ENCODE results near the gene EFEMP2.

Gene EFEMP2

GRCh38 chr11:65866509-65867283, 5.9 kb downstream of the EFEMP2 start:
- no peak for ATAC-seq
- TF ChIP-seq TSHZ2 (CRISPR knock-in tag; IDR thresholded peaks at IDR 0.05) (no peak), ZFP30 (CRISPR knock-in tag; IDR thresholded peaks at IDR 0.05) (no peak), PATZ1 (CRISPR knock-in tag; IDR thresholded peaks at IDR 0.05; ENCODE audit: borderline replicate concordance) (no peak), ZFP3 (CRISPR knock-in tag; IDR thresholded peaks at IDR 0.05) (no peak), GLIS3 (CRISPR knock-in tag; IDR thresholded peaks at IDR 0.05) (no peak), POU6F1 (CRISPR knock-in tag; IDR thresholded peaks at IDR 0.05; ENCODE audit: borderline replicate concordance, low read depth) (no peak), CREB5 (CRISPR knock-in tag; IDR thresholded peaks at IDR 0.05; ENCODE audit: low read depth) (no peak), CSDC2 (CRISPR knock-in tag; IDR thresholded peaks at IDR 0.05) (no peak), ARNTL (CRISPR knock-in tag; IDR thresholded peaks at IDR 0.05; ENCODE audit: borderline replicate concordance, low read depth) (no peak), ZNF8 (CRISPR knock-in tag; IDR thresholded peaks at IDR 0.05) (no peak), ISL1 (CRISPR knock-in tag; IDR thresholded peaks at IDR 0.05) (no peak), OSR1 (CRISPR knock-in tag; IDR thresholded peaks at IDR 0.05) (no peak), ZNF565 (CRISPR knock-in tag; conservative IDR thresholded peaks at IDR 0.05; ENCODE audit: low read depth) (no peak), RARB (CRISPR knock-in tag; IDR thresholded peaks at IDR 0.05) (no peak), TCF4 (CRISPR knock-in tag; IDR thresholded peaks at IDR 0.05; ENCODE audit: borderline replicate concordance) (no peak), ZNF70 (CRISPR knock-in tag; IDR thresholded peaks at IDR 0.05) (no peak), PPARA (CRISPR knock-in tag; IDR thresholded peaks at IDR 0.05; ENCODE audit: borderline replicate concordance) (no peak), ZC3H10 (CRISPR knock-in tag; IDR thresholded peaks at IDR 0.05) (no peak), SNAI2 (CRISPR knock-in tag; IDR thresholded peaks at IDR 0.05) (no peak)

GRCh38 chr11:65865550-65866172, 6.9 kb downstream of the EFEMP2 start:
- no peak for ATAC-seq
- TF ChIP-seq CSRNP3 (CRISPR knock-in tag; IDR thresholded peaks at IDR 0.05): no peak
